K562 (cell line): ENCODE data around the gene RUSC1. TPM values are rescaled to one million over a fixed set of nuclear protein-coding genes. Genes with fewer than 3 reads are reported as not detected.

ENCODE experiments used
- POLR3G ChIP-seq: IDR thresholded peaks from 2 replicates; pipeline ENCODE4 v1.6.1; 2011; ENCODE audit not compliant: insufficient read length, insufficient replicate concordance; ENCODE audit errors: extremely low read depth
- ZNF23 ChIP-seq: fragments of 250-450 bp; sonication (Bioruptor Pico); IDR thresholded peaks from 2 replicates; pipeline ENCODE4 v1.4.0; 2020; ENCODE audit warnings: mild to moderate bottlenecking
- polyA plus RNA-seq, 8 experiments: library from polyadenylated mRNA; depleted of rRNA in 4 of 8; stranded (reverse) in 5 of 8; unstranded in 3 of 8; fragments of >200 nt; fragmentation: Nextera tagmentation in 2 of 8; fragmentation: Illumina TruSeq in 1 of 8; extraction: Ambion mirVana in 2 of 8; extraction: Trizol in 1 of 8; gene quantifications; 2 replicates each; pipeline versions ENCODE4 v1.2.1 to v1.2.3, GENCODE V29; 2011 to 2014; ENCODE audit warnings: inconsistent platforms in 1 of 8, missing spikeins in 1 of 8
- total RNA-seq, 7 experiments: library from RNA; depleted of rRNA in 6 of 7; stranded (reverse); fragments of >200 nt in 6 of 7; fragmentation: Illumina TruSeq in 2 of 7; extraction: Trizol in 2 of 7; gene quantifications; 2 replicates each; pipeline versions ENCODE4 v1.2.1 to v1.2.3, GENCODE V29; 2011 to 2021; ENCODE audit warnings: low replicate concordance in 1 of 7
- TF ChIP-seq, protein P1 (sequence below), 3 experiments: fragments of 200-800 bp in 1 of 3; fragments of 250-450 bp in 1 of 3; fragments of 450-650 bp in 1 of 3; sonication (Bioruptor Pico) in 1 of 3; sonication (Bioruptor generic) in 1 of 3; formaldehyde crosslinking in 1 of 3; IDR thresholded peaks; 2 replicates each; pipeline versions ENCODE4 v1.6.1 to v1.8.0; 2016 to 2022; ENCODE audit warnings: mild to moderate bottlenecking in 2 of 3, missing genetic modification characterization in 2 of 3, missing compliant biosample characterization in 1 of 3, moderate library complexity in 1 of 3
- TF ChIP-seq, protein P2 (sequence below): sonication (generic); formaldehyde crosslinking; IDR thresholded peaks from 2 replicates; pipeline ENCODE4 v1.8.1; 2022; ENCODE audit warnings: missing genetic modification reagents
- TF ChIP-seq, protein P3 (sequence below): IDR thresholded peaks from 3 replicates; pipeline ENCODE4 v1.6.1; 2011; ENCODE audit warnings: borderline replicate concordance, mild to moderate bottlenecking, moderate library complexity; ENCODE audit not compliant: insufficient read length; ENCODE audit errors: extremely low read depth
- TF ChIP-seq, protein P4 (sequence below): fragments of 450-650 bp; formaldehyde crosslinking; IDR thresholded peaks from 2 replicates; pipeline ENCODE4 v1.4.0; 2020; ENCODE audit warnings: mild to moderate bottlenecking, moderate library complexity

The RUSC1 gene
- total and polyA plus RNA-seq, 9 of the 15 experiments (the other 6 are each of a cell fraction or from before 2014, with no cell fraction given) = 5.7 to 68.3 (median 33.6) TPM

DNA sequence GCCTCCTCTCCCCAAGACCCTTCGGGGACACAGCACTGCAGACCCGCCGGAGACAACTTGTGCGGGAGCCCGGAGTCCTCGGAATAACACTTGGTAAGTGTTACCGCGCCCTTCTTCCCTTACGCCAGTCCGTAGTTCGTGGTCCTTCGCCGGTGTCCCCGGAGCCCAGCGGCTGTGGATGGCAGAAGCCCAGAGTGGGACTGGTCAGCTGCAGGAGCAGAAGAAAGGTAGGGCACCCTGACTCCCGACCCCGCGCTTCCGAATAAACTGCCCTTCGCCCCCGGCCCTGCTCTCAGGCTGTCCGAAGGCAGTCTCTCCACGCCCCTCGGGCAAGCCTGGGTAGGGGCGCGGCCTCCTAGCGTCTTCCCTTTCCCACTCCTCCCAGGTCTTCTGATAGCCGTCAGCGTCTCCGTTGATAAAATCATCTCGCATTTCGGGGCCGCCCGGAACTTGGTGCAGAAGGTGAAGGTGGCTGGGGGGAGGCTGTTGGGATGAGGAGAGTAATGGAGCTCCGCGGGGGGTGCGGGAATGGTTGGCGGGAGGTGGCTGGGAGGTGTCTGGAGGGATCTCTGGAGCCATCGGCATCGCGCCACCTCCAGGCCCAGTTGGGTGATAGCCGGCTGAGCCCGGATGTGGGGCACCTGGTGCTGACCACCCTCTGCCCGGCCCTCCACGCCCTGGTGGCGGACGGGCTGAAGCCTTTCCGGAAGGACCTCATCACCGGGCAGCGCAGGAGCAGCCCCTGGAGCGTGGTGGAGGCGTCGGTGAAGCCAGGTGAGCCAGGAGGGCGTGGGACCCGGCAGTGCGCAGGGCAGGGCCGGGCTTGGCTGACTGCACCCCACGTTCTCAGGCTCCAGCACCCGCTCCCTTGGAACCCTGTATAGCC is 4.3 kb downstream of the RUSC1 start (continued):
- TF ChIP-seq, protein P1, sequence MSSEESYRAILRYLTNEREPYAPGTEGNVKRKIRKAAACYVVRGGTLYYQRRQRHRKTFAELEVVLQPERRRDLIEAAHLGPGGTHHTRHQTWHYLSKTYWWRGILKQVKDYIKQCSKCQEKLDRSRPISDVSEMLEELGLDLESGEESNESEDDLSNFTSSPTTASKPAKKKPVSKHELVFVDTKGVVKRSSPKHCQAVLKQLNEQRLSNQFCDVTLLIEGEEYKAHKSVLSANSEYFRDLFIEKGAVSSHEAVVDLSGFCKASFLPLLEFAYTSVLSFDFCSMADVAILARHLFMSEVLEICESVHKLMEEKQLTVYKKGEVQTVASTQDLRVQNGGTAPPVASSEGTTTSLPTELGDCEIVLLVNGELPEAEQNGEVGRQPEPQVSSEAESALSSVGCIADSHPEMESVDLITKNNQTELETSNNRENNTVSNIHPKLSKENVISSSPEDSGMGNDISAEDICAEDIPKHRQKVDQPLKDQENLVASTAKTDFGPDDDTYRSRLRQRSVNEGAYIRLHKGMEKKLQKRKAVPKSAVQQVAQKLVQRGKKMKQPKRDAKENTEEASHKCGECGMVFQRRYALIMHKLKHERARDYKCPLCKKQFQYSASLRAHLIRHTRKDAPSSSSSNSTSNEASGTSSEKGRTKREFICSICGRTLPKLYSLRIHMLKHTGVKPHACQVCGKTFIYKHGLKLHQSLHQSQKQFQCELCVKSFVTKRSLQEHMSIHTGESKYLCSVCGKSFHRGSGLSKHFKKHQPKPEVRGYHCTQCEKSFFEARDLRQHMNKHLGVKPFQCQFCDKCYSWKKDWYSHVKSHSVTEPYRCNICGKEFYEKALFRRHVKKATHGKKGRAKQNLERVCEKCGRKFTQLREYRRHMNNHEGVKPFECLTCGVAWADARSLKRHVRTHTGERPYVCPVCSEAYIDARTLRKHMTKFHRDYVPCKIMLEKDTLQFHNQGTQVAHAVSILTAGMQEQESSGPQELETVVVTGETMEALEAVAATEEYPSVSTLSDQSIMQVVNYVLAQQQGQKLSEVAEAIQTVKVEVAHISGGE (CRISPR knock-in tag; IDR thresholded peaks at IDR 0.05) = no peak
- no peak for TF ChIP-seq POLR3G
- TF ChIP-seq, protein P2, sequence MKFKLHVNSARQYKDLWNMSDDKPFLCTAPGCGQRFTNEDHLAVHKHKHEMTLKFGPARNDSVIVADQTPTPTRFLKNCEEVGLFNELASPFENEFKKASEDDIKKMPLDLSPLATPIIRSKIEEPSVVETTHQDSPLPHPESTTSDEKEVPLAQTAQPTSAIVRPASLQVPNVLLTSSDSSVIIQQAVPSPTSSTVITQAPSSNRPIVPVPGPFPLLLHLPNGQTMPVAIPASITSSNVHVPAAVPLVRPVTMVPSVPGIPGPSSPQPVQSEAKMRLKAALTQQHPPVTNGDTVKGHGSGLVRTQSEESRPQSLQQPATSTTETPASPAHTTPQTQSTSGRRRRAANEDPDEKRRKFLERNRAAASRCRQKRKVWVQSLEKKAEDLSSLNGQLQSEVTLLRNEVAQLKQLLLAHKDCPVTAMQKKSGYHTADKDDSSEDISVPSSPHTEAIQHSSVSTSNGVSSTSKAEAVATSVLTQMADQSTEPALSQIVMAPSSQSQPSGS (CRISPR knock-in tag) = no peak
- no peak for TF ChIP-seq ZNF23 (CRISPR knock-in tag)
- TF ChIP-seq, protein P3, sequence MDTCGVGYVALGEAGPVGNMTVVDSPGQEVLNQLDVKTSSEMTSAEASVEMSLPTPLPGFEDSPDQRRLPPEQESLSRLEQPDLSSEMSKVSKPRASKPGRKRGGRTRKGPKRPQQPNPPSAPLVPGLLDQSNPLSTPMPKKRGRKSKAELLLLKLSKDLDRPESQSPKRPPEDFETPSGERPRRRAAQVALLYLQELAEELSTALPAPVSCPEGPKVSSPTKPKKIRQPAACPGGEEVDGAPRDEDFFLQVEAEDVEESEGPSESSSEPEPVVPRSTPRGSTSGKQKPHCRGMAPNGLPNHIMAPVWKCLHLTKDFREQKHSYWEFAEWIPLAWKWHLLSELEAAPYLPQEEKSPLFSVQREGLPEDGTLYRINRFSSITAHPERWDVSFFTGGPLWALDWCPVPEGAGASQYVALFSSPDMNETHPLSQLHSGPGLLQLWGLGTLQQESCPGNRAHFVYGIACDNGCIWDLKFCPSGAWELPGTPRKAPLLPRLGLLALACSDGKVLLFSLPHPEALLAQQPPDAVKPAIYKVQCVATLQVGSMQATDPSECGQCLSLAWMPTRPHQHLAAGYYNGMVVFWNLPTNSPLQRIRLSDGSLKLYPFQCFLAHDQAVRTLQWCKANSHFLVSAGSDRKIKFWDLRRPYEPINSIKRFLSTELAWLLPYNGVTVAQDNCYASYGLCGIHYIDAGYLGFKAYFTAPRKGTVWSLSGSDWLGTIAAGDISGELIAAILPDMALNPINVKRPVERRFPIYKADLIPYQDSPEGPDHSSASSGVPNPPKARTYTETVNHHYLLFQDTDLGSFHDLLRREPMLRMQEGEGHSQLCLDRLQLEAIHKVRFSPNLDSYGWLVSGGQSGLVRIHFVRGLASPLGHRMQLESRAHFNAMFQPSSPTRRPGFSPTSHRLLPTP = no peak
- TF ChIP-seq, protein P4, sequence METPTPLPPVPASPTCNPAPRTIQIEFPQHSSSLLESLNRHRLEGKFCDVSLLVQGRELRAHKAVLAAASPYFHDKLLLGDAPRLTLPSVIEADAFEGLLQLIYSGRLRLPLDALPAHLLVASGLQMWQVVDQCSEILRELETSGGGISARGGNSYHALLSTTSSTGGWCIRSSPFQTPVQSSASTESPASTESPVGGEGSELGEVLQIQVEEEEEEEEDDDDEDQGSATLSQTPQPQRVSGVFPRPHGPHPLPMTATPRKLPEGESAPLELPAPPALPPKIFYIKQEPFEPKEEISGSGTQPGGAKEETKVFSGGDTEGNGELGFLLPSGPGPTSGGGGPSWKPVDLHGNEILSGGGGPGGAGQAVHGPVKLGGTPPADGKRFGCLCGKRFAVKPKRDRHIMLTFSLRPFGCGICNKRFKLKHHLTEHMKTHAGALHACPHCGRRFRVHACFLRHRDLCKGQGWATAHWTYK (CRISPR knock-in tag) = no peak
